GM12878 (cell line): Measurements from ENCODE around the gene CYP4V2. TPM values are rescaled to one million over a fixed set of nuclear protein-coding genes. Genes with fewer than 3 reads are reported as not detected.

Experiments used
- ATAC-seq: fragments of 200-7000 bp; cut with Tn5 transposase; 3 replicates; pipeline ENCODE4 v1.9.1; 2020; ENCODE audit warnings: mild to moderate bottlenecking, moderate library complexity
- BruUV-seq: library from RNA; stranded (reverse); fragments of 400-500 nt; replicated peaks from 2 replicates; lab custom pipeline; 2021; lab: Mats Ljungman, UMichigan
- CTCF ChIA-PET: fragments of 300-600 bp; sonication (Branson Sonifier 250); formaldehyde crosslinking; extraction: SDS; loops from one replicate; lab custom pipeline; 2021; ENCODE audit warnings: inconsistent platforms; lab: Yijun Ruan, JAX
- POLR2A ChIA-PET: fragments of 350-600 bp; formaldehyde crosslinking; extraction: SDS; loops from one replicate; lab custom pipeline; 2021; ENCODE audit warnings: inconsistent platforms; lab: Charles Lee
- RAD21 ChIA-PET: fragments of 300-600 bp; sonication (Branson Sonifier 250); formaldehyde crosslinking; loops from one replicate; lab custom pipeline; 2023; ENCODE audit warnings: antibody characterized with exemption; ENCODE audit not compliant: unreplicated experiment; lab: Charles Lee
- SMC1A ChIA-PET: fragments of 300-600 bp; sonication (Branson Sonifier 250); formaldehyde crosslinking; loops from one replicate; lab custom pipeline; 2023; ENCODE audit not compliant: unreplicated experiment, uncharacterized antibody; lab: Charles Lee
- DNase-seq: peaks from one replicate; pipeline ENCODE4 v3.0.0-alpha.2; 2011; ENCODE audit warnings: low read depth, low spot score
- FAIRE-seq: peaks from 3 replicates; lab custom pipeline; 2011; peaks lifted over from hg19 to GRCh38; lab: Jason Lieb, UNC
- H2AFZ ChIP-seq: 2 replicates; pipeline ENCODE4 v1.6.0; 2011; ENCODE audit warnings: low read depth, low read length, control low read depth; ENCODE audit not compliant: control insufficient read depth
- H3K27ac ChIP-seq: 2 replicates; pipeline ENCODE4 v1.5.1; 2011; ENCODE audit warnings: control low read depth; ENCODE audit not compliant: control insufficient read depth, insufficient read depth
- H3K27me3 ChIP-seq, 2 experiments: replicated peaks in 1 of 2; 2 replicates each; pipeline versions ENCODE4 v1.6.0 to v1.6.1; 2011; ENCODE audit warnings: low read length in 1 of 2; ENCODE audit not compliant: control insufficient read depth in 2 of 2, insufficient read depth in 2 of 2
- H3K36me3 ChIP-seq, 2 experiments: 2 replicates each; pipeline ENCODE4 v1.5.1; 2011; ENCODE audit warnings: low read length in 1 of 2; ENCODE audit not compliant: control insufficient read depth in 2 of 2, insufficient read depth in 2 of 2
- H3K4me1 ChIP-seq: 2 replicates; pipeline ENCODE4 v1.6.1; 2011; ENCODE audit warnings: mild to moderate bottlenecking, low read length, moderate library complexity, mixed read lengths; ENCODE audit not compliant: control insufficient read depth, insufficient read depth
- H3K4me2 ChIP-seq: 2 replicates; pipeline ENCODE4 v1.6.0; 2011; ENCODE audit warnings: control low read depth; ENCODE audit not compliant: control insufficient read depth, insufficient read depth
- H3K4me3 ChIP-seq: fragments of 200-600 bp; sonication (generic); 2 replicates; pipeline ENCODE4 v1.5.1; 2016
- H3K79me2 ChIP-seq: 2 replicates; pipeline ENCODE4 v1.6.0; 2011; ENCODE audit warnings: low read length; ENCODE audit not compliant: control insufficient read depth, insufficient read depth
- H3K9ac ChIP-seq: 2 replicates; pipeline ENCODE4 v1.8.0; 2011; ENCODE audit warnings: low read length, control low read depth, mixed read lengths; ENCODE audit not compliant: control insufficient read depth, insufficient read depth
- H3K9me3 ChIP-seq: replicated peaks from 3 replicates; pipeline ENCODE4 v1.5.1; 2011; ENCODE audit warnings: mild to moderate bottlenecking, low read length; ENCODE audit not compliant: control insufficient read depth, insufficient read depth
- H4K20me1 ChIP-seq: 2 replicates; pipeline ENCODE4 v1.6.0; 2011; ENCODE audit not compliant: control insufficient read depth, insufficient read depth
- BCL11A ChIP-seq: IDR thresholded peaks from 2 replicates; pipeline ENCODE4 v1.6.1; 2011; ENCODE audit warnings: low read depth, low read length
- CREM ChIP-seq: IDR thresholded peaks from 2 replicates; pipeline ENCODE4 v1.6.1; 2014; ENCODE audit warnings: antibody characterized with exemption, low read depth
- KLF5 ChIP-seq: fragments of 450-650 bp; IDR thresholded peaks from 2 replicates; pipeline ENCODE4 v1.6.1; 2014; ENCODE audit warnings: mild to moderate bottlenecking; ENCODE audit not compliant: partially characterized antibody
- NRF1 ChIP-seq: conservative IDR thresholded peaks from 2 replicates; pipeline ENCODE4 v1.6.1; 2011; ENCODE audit warnings: mild to moderate bottlenecking, low read depth, low read length, improper control_type of control experiment
- SREBF2 ChIP-seq: IDR thresholded peaks from 2 replicates; pipeline ENCODE4 v1.6.1; 2012; ENCODE audit warnings: mild to moderate bottlenecking, low read length
- TBL1XR1 ChIP-seq: IDR thresholded peaks from 2 replicates; pipeline ENCODE4 v1.6.1; 2012; ENCODE audit warnings: low read depth, low read length, improper control_type of control experiment
- ZNF274 ChIP-seq: IDR thresholded peaks from one replicate; pipeline ENCODE4 v1.8.0; 2011; ENCODE audit not compliant: insufficient read length, insufficient read depth
- WGBS: methylation state at CpG from one replicate; pipeline ENCODE4 v1.1.6; 2016; ENCODE audit warnings: low lambda C conversion rate; ENCODE audit not compliant: insufficient replicate concordance, insufficient coverage; ENCODE audit errors: missing lambda C conversion rate; 5-methylcytosine and 5-hydroxymethylcytosine counted together
- in situ Hi-C: fragments of 300-500 bp; cut with MboI; formaldehyde crosslinking; loops from 9 replicates; pipeline ENCODE4 v1.14.3; 2018; ENCODE audit warnings: mixed read lengths
- intact Hi-C: fragments of 100-400 bp; cut with micrococcal nuclease; formaldehyde crosslinking; loops from one replicate; pipeline ENCODE4 v1.14.2; 2022; ENCODE audit not compliant: unreplicated experiment
- polyA plus RNA-seq, 11 experiments: library from polyadenylated mRNA; depleted of rRNA in 4 of 11; unstranded in 6 of 11; stranded (reverse) in 5 of 11; fragments of >200 nt; fragmentation: Nextera tagmentation in 4 of 11; fragmentation: Illumina TruSeq in 1 of 11; extraction: Ambion mirVana in 4 of 11; extraction: Trizol in 1 of 11; gene quantifications; 1 replicate in 1 of 11; 2 replicates in 10 of 11; pipeline versions ENCODE4 v1.2.1 to v1.2.3, GENCODE V29; 2011 to 2016; ENCODE audit warnings: inconsistent platforms in 2 of 11, missing spikeins in 2 of 11, low read depth in 1 of 11
- total RNA-seq, 4 experiments: library from RNA; depleted of rRNA in 3 of 4; stranded (reverse); fragments of >200 nt in 3 of 4; fragmentation: Illumina TruSeq in 1 of 4; extraction: Trizol in 1 of 4; gene quantifications; 2 replicates each; pipeline versions ENCODE4 v1.2.1 to v1.2.3, GENCODE V29; 2013 to 2021
- TF ChIP-seq, protein P1 (sequence below): fragments of 450-650 bp; IDR thresholded peaks from 2 replicates; pipeline ENCODE4 v1.6.1; 2017; ENCODE audit warnings: mild to moderate bottlenecking, moderate library complexity

CYP4V2 gene
- total and polyA plus RNA-seq, 10 of the 15 experiments (the other 5 are each of a cell fraction or from before 2014, with no cell fraction given), result 1.2 to 8.2 (median 6.8) TPM

DNA sequence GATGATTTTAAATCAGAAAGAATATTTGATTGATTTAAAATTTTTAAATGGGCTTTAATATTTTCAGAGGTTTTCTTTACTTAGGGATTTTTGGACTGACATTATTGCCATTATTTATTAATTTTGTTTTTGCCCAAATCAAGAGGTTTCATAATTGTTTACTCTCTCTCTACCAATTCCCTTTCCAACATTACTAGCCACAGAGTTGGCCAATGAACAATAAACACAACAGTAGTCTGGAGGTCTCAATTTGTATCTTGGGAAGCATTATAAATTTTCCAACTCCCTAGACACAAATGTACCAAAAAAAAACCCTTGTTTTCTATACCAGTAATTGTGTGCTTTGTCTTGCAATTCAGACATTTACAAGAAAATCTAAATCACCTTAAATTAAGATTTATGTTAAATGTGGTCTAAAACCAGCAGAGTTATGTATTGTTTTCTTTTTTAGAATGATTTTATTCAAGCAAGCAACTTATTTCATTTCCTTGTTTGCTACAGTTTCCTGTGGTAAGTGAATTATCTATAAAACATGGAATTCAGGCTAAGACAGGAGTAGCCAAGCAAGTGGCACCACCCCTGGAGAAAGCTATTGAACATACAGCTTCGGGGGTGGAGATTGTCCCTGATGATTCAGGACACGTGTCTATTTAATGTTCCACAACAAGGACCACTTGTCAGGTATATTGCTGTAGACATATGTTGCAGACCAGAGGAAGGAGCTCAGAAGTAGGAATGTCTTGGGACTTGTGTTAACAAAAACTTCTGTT is 36.6 kb downstream of the CYP4V2 start:
- Histone ChIP-seq H3K27me3 (no peaks in the 10 kb centered on the region), H3K4me3 (no peak overlapping the region), H3K9ac (no peak overlapping the region), H3K4me2 (no peak overlapping the region), H3K27ac (no peak overlapping the region), H2AFZ (no peak overlapping the region), H3K36me3 (no peaks in the 10 kb centered on the region), H3K4me1 (no peaks in the 10 kb centered on the region), H3K79me2 (no peaks in the 10 kb centered on the region), H4K20me1 (no peaks in the 10 kb centered on the region), H3K9me3 (no peaks in the 10 kb centered on the region)
- FAIRE-seq (no peak), ATAC-seq (no peak), DNase-seq (no peak)
- TF ChIP-seq ZNF274 (no peak), TBL1XR1 (no peak), SREBF2 (no peak), BCL11A (no peak), KLF5 (no peak), NRF1 (no peak), CREM (no peak)
- TF ChIP-seq, protein P1, sequence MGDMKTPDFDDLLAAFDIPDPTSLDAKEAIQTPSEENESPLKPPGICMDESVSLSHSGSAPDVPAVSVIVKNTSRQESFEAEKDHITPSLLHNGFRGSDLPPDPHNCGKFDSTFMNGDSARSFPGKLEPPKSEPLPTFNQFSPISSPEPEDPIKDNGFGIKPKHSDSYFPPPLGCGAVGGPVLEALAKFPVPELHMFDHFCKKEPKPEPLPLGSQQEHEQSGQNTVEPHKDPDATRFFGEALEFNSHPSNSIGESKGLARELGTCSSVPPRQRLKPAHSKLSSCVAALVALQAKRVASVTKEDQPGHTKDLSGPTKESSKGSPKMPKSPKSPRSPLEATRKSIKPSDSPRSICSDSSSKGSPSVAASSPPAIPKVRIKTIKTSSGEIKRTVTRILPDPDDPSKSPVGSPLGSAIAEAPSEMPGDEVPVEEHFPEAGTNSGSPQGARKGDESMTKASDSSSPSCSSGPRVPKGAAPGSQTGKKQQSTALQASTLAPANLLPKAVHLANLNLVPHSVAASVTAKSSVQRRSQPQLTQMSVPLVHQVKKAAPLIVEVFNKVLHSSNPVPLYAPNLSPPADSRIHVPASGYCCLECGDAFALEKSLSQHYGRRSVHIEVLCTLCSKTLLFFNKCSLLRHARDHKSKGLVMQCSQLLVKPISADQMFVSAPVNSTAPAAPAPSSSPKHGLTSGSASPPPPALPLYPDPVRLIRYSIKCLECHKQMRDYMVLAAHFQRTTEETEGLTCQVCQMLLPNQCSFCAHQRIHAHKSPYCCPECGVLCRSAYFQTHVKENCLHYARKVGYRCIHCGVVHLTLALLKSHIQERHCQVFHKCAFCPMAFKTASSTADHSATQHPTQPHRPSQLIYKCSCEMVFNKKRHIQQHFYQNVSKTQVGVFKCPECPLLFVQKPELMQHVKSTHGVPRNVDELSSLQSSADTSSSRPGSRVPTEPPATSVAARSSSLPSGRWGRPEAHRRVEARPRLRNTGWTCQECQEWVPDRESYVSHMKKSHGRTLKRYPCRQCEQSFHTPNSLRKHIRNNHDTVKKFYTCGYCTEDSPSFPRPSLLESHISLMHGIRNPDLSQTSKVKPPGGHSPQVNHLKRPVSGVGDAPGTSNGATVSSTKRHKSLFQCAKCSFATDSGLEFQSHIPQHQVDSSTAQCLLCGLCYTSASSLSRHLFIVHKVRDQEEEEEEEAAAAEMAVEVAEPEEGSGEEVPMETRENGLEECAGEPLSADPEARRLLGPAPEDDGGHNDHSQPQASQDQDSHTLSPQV, result no peak
- intact Hi-C loops, result no loop called here
- SMC1A ChIA-PET, result no interaction called here
- RAD21 ChIA-PET, result no interaction called here
- BruUV-seq, result no TSS peak
- POLR2A ChIA-PET, result no interaction called here
- in situ Hi-C loops, result no loop called here
- CTCF ChIA-PET, result no interaction called here
- WGBS, result 0% methylated on average over 2 of the region's 2 CpGs
